Activated CD8-positive, alpha-beta memory T cell treated with anti-CD3 and anti-CD28 coated beads for 4 hours (primary cell): Measurements from ENCODE around the gene PDZRN4.

Experiments used
- DNase-seq, 2 donors: peaks; one replicate each; pipeline ENCODE4 v3.0.0-alpha.2; 2020; ENCODE audit warnings: low read depth in 2 of 2

The PDZRN4 gene

GRCh38 chr12:41356181-41356580 is 168.1 kb downstream of the PDZRN4 start:
- no peak for DNase-seq

GRCh38 chr12:41361738-41362137 is 173.6 kb downstream of the PDZRN4 start:
- DNase-seq = no peak

DNA sequence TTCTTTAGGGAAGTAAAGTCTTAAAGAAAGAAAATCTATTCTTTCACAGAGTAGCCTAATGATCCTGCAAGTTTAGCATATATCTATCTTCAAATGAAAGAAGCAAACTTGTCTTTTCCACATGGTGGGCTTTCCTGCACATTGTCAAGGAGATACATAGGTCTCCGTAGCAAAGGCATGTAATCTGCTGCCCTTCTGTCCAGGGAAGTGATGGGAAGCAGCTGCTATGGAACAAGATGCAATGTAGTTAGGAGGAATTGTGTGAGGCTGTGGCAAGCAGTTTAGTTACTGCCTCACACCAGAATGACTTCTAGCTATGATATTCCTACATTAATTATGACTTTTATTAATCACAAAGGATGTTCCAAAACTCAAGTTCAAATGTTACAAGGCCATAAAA is 174.4 kb downstream of the PDZRN4 start:
- DNase-seq = no peak

GRCh38 chr12:41362931-41363330 is 174.8 kb downstream of the PDZRN4 start:
- no peak for DNase-seq

- no peak for DNase-seq
These were observed 176.1 kb downstream of the PDZRN4 start for GRCh38 chr12:41364211-41364610.

DNA sequence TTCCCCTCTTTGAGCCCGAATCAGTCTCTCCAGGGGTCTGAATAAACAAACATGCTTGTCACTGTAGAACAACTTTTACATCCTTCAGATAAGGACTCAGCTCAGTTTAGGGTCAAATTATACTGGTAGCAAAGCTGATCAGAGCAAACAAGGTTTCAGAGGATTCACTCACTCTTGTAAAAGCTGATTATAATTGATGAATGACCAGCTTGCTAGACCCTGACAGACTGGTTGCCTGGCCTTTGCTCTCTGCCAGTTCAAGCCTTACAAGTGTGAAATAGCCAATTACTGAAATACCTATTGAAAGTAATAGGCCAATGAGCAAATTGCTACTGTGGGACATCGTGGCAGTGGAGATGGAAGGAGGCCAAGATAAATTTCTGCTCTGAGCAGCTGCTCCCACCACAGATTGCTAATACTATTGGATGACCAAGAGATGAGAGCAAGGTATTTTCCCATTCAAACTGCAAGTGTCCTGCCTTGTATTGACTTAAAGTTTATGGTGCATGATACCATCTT is 177.6 kb downstream of the PDZRN4 start:
- DNase-seq = no peak

- no peak for DNase-seq
These were observed 179.7 kb downstream of the PDZRN4 start for GRCh38 chr12:41367726-41368405.

DNA sequence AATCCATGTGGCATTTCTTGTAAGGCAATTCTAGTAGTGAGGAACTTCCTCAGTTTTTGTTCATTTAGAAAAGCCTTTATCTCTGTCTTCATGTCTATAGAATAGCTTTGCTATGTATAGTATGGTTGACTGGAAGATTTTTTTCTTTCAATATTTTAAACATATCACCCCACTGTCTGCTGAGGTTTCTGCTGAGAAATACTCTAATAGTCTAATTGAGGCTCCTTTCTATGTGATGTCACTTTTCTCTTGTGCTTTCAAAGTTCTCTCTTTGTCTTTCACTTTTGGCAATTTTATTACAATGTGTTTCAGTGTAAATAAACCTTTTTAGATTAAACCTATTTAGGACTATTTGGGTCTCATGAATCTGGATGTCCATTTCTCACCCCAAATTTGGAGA is 192.8 kb downstream of the PDZRN4 start:
- no peak for DNase-seq

- no peak for DNase-seq
These were observed 214.7 kb downstream of the PDZRN4 start for GRCh38 chr12:41402801-41403200.

- no peak for DNase-seq
These were observed 219.2 kb downstream of the PDZRN4 start for GRCh38 chr12:41407232-41407799.

DNA sequence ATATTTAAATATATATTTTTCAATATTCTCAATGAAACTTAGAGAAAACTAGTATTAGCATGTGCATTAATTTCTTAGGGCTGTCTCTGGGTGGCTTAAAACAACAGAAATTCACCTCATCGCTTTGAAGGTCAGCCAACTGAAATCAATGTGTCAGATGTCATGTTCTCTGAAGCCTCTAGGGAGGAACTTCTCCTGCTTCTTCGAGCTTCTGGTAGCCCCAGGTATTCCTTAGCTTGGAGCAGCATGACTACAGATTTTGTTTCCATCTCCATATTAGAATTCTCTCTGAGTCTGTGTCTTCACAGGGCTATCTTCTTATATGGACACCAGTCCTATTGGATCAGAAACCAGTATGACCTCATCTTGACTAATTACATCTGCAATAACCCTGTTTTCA is 221.5 kb downstream of the PDZRN4 start:
- DNase-seq = no peak

DNA sequence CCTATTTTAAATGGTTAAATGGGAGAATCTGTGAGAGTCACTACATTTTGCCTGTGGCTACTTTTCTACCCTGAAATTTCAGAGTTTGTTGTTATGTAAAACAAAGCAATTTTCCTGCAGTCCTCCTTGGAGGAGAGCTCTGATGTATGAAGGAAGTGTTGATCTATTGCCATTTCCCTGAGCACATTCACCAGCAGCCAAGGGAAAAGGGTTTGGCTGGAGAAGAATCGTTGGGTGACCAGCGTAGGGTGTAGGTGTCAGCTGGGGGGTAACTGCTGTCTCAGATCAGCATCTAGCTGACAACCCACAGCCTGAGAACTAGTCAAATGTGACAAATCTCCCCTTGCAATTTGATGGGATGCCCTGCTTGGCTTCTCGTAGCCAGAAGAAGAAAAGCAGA is 230.5 kb downstream of the PDZRN4 start:
- DNase-seq = no peak

DNA sequence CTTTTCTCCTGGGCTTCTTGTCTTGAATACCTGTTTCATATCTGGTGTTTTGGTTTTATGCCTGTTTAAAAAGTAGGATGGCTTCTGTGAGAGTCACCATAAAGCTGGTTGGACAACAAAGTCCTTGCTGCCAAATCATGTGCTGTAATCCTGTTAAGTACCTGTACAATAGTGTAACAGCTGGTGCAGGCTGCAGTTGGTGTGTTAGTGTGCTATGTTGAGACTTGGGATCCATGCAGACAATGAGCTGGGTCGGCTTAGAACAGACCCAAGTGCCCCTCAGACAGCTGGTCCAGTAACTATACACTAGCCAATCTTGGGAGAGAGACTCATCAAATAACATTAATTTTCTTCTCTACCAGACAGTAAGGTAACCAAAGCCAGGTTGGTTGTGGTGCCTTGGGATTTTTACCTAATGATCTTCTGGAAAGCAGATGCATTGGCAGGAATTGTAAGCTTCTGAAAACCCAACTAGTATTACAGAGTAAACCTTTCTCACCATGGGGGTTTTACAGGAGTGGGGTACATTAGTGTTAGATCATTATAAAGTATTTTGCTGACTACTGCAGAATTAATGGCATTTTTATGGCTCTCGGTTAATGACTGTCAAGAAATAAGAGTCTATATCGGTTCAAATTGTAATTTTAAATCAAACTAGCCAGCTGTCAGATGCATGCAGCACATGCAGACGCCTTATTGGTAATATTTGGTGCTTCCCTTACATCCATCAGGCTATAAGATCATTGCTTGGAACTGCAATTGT is 231.2 kb downstream of the PDZRN4 start:
- DNase-seq = no peak

DNA sequence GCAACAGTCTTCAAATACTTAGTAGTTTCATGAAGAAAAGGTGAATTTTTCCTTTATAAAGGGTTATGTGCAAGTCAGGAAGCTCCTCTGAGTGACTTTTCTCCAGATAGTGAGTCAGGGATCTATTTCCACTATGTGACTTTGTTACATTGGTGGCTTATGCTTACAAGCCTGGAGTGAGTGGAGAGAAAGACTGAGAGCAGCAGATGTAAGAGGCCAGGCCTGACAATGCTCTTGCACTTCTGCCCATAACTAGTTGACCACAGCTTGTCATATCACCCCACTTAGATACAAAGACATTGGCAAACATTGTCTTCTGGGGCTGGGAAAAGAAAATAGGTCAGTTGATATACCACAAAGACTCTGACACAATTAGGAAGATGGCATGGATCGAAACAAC is 236.5 kb downstream of the PDZRN4 start:
- DNase-seq = no peak

GRCh38 chr12:41433460-41433859 is 245.3 kb downstream of the PDZRN4 start:
- DNase-seq = no peak

- DNase-seq = no peak
These were observed 248.0 kb downstream of the PDZRN4 start for GRCh38 chr12:41436076-41436475.

GRCh38 chr12:41437563-41437962 is 249.4 kb downstream of the PDZRN4 start:
- no peak for DNase-seq

DNA sequence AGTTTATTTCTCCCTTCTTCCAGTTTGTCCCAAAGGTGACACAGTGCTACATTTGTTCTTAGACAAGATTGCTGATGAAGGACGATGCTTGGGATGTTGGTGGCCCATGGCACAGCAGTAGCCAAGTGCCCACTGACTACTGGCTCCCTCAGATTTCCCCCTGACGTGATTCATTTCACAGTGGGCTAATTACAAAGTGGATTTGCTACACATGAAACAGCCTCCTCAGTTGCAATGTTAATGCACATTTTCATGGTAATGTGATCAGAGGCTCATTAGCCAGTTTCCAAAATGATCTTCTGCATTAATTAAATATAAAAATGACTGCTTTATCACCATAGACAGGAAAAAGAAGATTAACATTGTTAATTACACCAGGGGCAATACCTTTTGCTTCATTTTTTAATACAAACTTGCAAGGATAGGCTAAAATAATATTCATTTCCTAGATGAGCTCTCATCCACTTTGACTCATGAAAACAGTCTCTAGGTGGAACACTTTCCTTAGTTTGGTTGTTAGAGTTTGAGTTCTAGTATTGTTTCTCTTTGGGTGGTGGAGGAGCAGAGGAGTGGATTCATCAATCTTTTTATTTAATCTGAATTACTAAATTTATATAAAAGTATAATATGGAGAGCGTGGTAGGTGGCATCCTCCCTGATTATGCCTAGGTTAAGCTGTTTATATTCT is 250.9 kb downstream of the PDZRN4 start:
- no peak for DNase-seq

GRCh38 chr12:41439801-41440200 is 251.7 kb downstream of the PDZRN4 start:
- no peak for DNase-seq

- DNase-seq = no peak
These were observed 253.1 kb downstream of the PDZRN4 start for GRCh38 chr12:41441180-41441579.

DNA sequence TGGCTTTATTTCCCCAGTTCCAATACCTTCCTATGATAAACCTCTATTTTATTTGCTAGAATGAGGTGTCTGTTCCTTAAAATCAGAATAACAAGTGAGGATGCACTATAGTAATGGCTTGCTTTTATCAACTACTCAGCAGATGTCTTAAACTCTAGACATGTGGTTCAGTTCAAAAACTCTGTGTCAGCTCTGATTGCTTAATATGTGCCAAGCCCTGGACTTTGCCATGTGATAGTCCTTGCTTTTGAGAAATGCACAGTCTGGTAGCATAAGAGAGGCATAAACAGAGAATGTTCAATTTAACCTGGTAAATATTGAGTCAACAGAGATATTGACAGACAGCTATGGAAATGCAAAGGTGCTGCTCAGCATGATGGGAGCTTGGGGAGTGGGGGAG is 254.8 kb downstream of the PDZRN4 start:
- no peak for DNase-seq

DNA sequence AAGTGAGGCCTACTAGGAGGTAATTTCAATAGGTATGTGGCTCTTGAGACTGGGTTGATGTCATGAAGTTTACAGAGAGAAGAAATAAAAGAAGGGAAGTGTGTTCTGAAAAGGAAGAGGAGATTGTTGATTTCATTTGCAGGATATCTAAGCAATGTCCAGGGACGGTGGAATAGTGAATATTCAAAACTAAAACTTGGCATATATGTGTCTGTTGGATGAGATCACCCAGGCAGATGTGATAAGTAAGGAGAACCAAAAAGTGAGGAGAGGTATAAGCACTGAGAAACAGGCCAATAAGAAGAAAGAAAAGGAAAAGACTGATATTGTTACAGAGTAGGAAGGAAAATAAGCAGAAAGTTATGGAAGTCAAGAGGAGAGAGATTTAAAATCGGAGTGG is 255.6 kb downstream of the PDZRN4 start:
- DNase-seq = no peak
